NCI-H1105 (cell line): ENCODE data around the gene LINC00632.
A peak's percentile ranks its signal among the peaks of the same experiment; 100 is the strongest.

ENCODE experiments used
- DNase-seq: peaks from one replicate; lab custom pipeline; 2025; lab: John Stamatoyannopoulos, UW

Gene LINC00632

GRCh38 chrX:140765043-140765784, 55.7 kb downstream of the LINC00632 start:
- DNase-seq = no peak

- DNase-seq = peak; percentile 7
Observed at GRCh38 chrX:140766024-140766611, 56.6 kb downstream of the LINC00632 start.

DNA sequence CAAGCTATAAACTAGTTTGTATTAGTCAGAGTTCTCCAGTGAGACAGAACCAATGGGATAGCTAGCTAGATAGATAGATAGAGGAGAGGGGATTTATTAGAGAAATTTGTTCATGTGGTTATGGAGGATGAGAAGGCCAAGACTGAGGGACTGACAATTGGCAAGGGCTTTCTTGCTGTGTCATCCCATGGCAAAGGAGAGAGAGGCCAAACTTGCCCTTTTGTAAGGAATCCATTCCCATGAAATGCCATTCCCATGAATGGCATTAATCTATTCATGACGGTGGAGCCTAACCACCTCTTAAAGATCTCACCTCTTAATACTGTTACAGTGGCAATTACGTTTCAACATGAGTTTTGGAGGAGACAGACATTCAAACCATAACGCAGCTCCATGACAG, 58.1 kb downstream of the LINC00632 start:
- DNase-seq = no peak

DNA sequence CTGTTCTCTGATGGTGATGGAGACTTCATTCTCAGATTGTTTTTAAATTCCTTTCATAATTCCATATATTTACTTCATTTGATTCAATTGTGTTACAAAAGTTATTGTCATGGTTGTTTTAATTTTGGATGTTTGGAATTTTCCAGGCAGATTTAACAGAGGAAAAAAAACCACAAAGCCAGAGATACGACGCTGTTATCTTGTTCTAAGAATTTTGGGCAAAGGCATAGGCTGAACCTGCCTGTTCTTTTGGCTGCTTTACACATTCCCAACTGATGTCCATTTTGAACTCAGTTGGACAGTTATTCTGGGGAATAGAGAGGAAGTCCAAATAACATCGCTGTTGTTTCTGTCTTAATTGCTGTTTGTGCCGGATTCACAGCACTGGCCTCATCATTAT, 65.7 kb downstream of the LINC00632 start:
- no peak for DNase-seq

DNA sequence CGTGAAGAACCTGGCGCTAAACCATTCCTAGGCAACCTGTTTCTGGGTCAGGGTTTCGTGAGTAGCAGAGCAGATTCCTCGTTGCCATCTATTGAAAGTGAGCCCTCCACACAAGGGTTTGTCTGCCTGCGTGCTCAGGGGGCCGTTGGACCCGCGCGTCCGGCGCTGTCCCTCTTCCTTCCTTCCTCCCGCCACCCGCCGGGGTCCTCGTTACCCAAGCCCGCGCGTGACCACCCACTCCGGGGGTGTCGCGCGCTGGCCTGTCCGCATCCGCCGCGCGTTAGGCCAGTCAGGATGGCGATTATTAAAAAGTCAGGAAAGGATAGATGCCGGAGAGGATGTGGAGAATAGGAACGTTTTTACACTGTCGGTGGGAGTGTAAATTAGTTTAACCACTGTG, 66.8 kb downstream of the LINC00632 start:
- DNase-seq = no peak

GRCh38 chrX:140794642-140795041, 85.1 kb downstream of the LINC00632 start:
- DNase-seq = no peak

GRCh38 chrX:140799216-140799615, 89.7 kb downstream of the LINC00632 start:
- DNase-seq = no peak

- no peak for DNase-seq
Observed at GRCh38 chrX:140804292-140804691, 94.7 kb downstream of the LINC00632 start.

DNA sequence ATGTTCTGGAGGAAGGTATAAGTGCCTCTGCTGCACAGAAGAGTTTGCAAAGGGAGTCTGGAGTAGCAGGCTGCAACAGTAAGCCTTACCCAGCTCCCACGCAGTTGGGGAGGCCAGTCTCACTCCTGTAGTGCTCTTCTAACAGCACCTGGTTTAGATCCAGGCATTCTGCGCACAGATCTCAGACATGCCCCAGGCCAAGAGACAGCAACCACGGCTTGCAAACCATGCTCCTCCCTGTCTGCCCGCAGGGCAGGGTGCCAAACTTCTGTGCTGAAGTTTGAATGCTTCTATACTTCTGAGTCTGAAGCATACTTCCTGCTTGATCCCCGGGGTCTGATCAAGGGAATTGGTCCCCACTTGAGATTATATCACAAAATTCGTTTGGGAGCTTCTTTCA, 106.3 kb downstream of the LINC00632 start:
- DNase-seq = no peak

DNA sequence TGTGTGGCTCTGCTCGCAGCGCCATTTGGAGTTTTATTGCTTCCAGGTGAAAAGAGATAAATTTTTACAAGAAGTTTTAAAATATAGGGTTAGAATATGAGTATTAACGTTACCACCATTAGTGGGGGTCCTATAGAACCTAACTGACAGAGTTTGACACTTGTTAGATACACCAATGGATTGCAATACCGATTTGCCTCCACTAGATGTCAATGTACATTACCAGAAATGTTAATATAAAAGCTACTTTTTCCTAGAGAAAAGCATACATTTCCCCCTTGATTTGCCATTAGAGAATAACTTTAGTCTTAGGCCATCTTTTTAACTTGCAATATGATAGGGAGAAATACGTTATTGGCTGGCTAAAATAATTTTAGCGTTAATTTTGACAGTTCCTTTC, 108.4 kb downstream of the LINC00632 start:
- no peak for DNase-seq

DNA sequence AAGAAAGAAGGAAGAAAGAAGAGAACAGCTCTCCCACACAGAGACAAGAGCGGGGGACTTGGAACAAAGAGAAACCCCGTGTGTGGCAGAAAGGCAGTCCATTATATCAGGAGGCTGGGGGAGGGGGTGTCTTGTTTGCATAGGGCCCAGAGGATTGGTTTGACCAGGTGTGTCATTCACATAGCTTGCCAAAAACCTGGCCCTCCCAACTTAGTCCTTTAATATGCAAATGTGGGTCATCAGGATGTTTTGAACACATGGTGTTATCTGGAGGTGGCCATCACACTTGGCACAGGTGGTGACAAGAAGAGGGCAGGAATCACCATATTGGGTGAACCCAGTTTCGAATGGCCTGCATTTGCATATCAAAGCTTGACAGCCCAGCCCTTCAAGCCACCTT, 111.7 kb downstream of the LINC00632 start:
- no peak for DNase-seq

DNA sequence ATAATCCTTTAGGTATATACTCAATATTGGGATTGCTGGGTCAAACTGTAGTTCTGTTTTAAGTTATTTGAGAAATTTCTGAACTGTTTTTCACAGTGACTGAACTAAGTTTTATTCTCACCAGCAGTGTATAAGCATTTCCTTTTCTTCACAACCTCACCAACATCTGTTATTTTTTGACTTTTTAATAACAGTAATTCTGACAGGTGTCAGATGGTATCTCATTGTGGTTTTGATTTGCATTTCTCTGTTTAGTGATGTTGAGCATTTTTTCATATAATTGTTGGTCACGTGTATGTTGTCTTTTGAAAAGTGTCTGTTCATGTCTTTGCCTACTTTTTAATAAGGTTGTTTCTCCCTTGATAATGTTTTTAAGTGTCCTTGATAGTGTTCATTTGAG, 112.6 kb downstream of the LINC00632 start:
- no peak for DNase-seq

DNA sequence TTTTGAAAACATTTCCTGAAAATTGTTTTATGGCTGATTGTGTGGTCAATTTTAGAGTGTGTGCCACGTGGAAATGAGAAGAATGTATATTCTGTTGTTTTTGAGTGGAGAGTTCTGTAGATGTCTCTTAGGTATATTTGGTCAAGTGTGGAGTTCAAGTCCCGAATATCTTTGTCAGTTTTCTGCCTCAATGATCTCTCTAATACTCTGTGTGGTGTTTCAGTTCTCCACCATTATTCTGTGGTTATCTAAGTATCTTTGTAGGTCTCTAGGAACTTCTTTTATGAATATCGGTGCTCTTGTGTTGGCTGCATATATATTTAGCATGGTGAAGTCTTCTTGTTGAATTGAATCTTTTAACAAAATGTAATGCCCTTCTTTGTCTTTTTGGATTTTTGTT, 113.3 kb downstream of the LINC00632 start:
- DNase-seq = no peak

- DNase-seq = no peak
Observed at GRCh38 chrX:140836874-140837273, 127.3 kb downstream of the LINC00632 start.
